Endothelial cell of umbilical vein (primary cell): ENCODE measurements around the gene MMP21. TPM values are rescaled to one million over a fixed set of nuclear protein-coding genes. Genes with fewer than 3 reads are reported as not detected.

Source experiments
- BruUV-seq: library from RNA; stranded (reverse); fragments of 400-500 nt; replicated peaks from 2 replicates; lab custom pipeline; 2021; lab: Mats Ljungman, UMichigan
- CTCF ChIA-PET: fragments of 300-600, 350-600 bp; sonication (Branson Sonifier 250); formaldehyde crosslinking; loops from one replicate; lab custom pipeline; 2021; ENCODE audit warnings: antibody characterized with exemption, inconsistent platforms; lab: Charles Lee
- POLR2A ChIA-PET: fragments of 300-600, 350-600 bp; sonication (Branson Sonifier 250); formaldehyde crosslinking; loops from one replicate; lab custom pipeline; 2021; ENCODE audit warnings: antibody characterized with exemption, inconsistent platforms; lab: Charles Lee
- DNase-seq: peaks from one replicate; pipeline ENCODE4 v3.0.0-alpha.2; 2011; ENCODE audit warnings: low read depth, low spot score
- FAIRE-seq: peaks from 2 replicates; lab custom pipeline; 2011; peaks lifted over from hg19 to GRCh38; lab: Jason Lieb, UNC
- H2AFZ ChIP-seq: 2 replicates; pipeline ENCODE4 v1.6.0; 2012; ENCODE audit warnings: low read depth, low read length, control low read depth, inconsistent platforms
- H3K27ac ChIP-seq: 2 replicates; pipeline ENCODE4 v1.5.1; 2011; ENCODE audit warnings: low read depth, mild to moderate bottlenecking, control low read depth, low read length, moderate library complexity; ENCODE audit not compliant: insufficient read depth
- H3K27me3 ChIP-seq, 2 experiments: 2 replicates each; pipeline versions ENCODE4 v1.6.0 to v1.6.1; 2011; ENCODE audit warnings: low read length in 2 of 2, mixed read lengths in 1 of 2; ENCODE audit not compliant: control insufficient read depth in 2 of 2, insufficient read depth in 2 of 2
- H3K36me3 ChIP-seq, 2 experiments: 2 replicates in 1 of 2; 3 replicates in 1 of 2; pipeline ENCODE4 v1.5.1; 2011; ENCODE audit warnings: low read length in 2 of 2, mild to moderate bottlenecking in 1 of 2, moderate library complexity in 1 of 2; ENCODE audit not compliant: control insufficient read depth in 2 of 2, insufficient read depth in 2 of 2; ENCODE audit errors: extremely low read depth in 1 of 2
- H3K4me1 ChIP-seq: 3 replicates; pipeline ENCODE4 v1.5.1; 2011; ENCODE audit warnings: mild to moderate bottlenecking, low read length; ENCODE audit not compliant: control insufficient read depth, insufficient read depth; ENCODE audit errors: extremely low read depth
- H3K4me2 ChIP-seq: 2 replicates; pipeline ENCODE4 v1.6.1; 2011; ENCODE audit warnings: low read length, control low read depth, mixed read lengths; ENCODE audit not compliant: insufficient read depth
- H3K4me3 ChIP-seq, 3 experiments: fragments of 200-600 bp in 1 of 3; sonication (generic), shearing (Covaris generic) in 1 of 3; replicated peaks in 1 of 3; 2 replicates each; pipeline ENCODE4 v1.5.1; 2011 to 2016; ENCODE audit warnings: control low read depth in 3 of 3, low read length in 3 of 3, mild to moderate bottlenecking in 2 of 3, inconsistent platforms in 1 of 3, low read depth in 1 of 3, moderate library complexity in 1 of 3; ENCODE audit not compliant: insufficient read depth in 1 of 3
- H3K79me2 ChIP-seq: 2 replicates; pipeline ENCODE4 v1.6.0; 2012; ENCODE audit warnings: low read length, inconsistent platforms; ENCODE audit not compliant: control insufficient read depth, insufficient read depth
- H3K9ac ChIP-seq: replicated peaks from 2 replicates; pipeline ENCODE3; 2011; ENCODE audit warnings: low read length, control low read depth; ENCODE audit not compliant: insufficient read depth; ENCODE audit errors: extremely low read depth
- H3K9me1 ChIP-seq: replicated peaks from 3 replicates; pipeline ENCODE4 v1.6.0; 2011; ENCODE audit warnings: mild to moderate bottlenecking, low read length; ENCODE audit not compliant: control insufficient read depth, insufficient read depth; ENCODE audit errors: extremely low read depth
- H3K9me3 ChIP-seq: replicated peaks from 2 replicates; pipeline ENCODE4 v1.5.1; 2012; ENCODE audit warnings: low read length, inconsistent platforms; ENCODE audit not compliant: control insufficient read depth, insufficient read depth
- H4K20me1 ChIP-seq: replicated peaks from 2 replicates; pipeline ENCODE3; 2011; ENCODE audit warnings: mild to moderate bottlenecking, low read length; ENCODE audit not compliant: control insufficient read depth, insufficient read depth; ENCODE audit errors: extremely low read depth
- EZH2 ChIP-seq: IDR thresholded peaks from 2 replicates; pipeline ENCODE4 v1.6.1; 2012; ENCODE audit warnings: borderline replicate concordance, low read depth, mild to moderate bottlenecking, moderate library complexity, low read length, inconsistent platforms; ENCODE audit not compliant: severe bottlenecking
- FOS ChIP-seq: IDR thresholded peaks from 2 replicates; pipeline ENCODE4 v1.6.1; 2011; ENCODE audit warnings: mild to moderate bottlenecking, low read length, moderate library complexity, borderline replicate concordance; ENCODE audit not compliant: insufficient read depth
- GATA2 ChIP-seq: IDR thresholded peaks from 2 replicates; pipeline ENCODE4 v1.7.0; 2011; ENCODE audit warnings: low read depth, mild to moderate bottlenecking, moderate library complexity, mixed read lengths, low read length; ENCODE audit not compliant: insufficient read length, insufficient read depth
- MAX ChIP-seq: IDR thresholded peaks from 2 replicates; pipeline ENCODE4 v1.6.1; 2011; ENCODE audit not compliant: insufficient read depth, insufficient read length
- POLR2A ChIP-seq: IDR thresholded peaks from 2 replicates; pipeline ENCODE4 v1.6.1; 2012; ENCODE audit warnings: low read depth, mild to moderate bottlenecking, control low read depth, low read length
- dilution Hi-C: fragments of 300-500 bp; cut with MboI; formaldehyde crosslinking; loops from one replicate; pipeline ENCODE4 v1.15.0; 2019; ENCODE audit warnings: low sequenced_read_pairs; ENCODE audit not compliant: extremely low pct_ligation_motif_present
- intact Hi-C: fragments of 100-400 bp; cut with micrococcal nuclease; formaldehyde crosslinking; loops from one replicate; pipeline ENCODE4 v1.10.0; 2022
- polyA plus RNA-seq, 4 experiments: library from polyadenylated mRNA; depleted of rRNA in 3 of 4; stranded (reverse) in 3 of 4; unstranded in 1 of 4; fragments of >200 nt; gene quantifications; 2 replicates each; pipeline versions ENCODE4 v1.2.1 to v1.2.3, GENCODE V29; 2011 to 2012; ENCODE audit warnings: missing spikeins in 1 of 4
- total RNA-seq: library from RNA; stranded (reverse); gene quantifications from 2 replicates; pipeline ENCODE4 v1.2.3, GENCODE V29; 2021

MMP21 gene
- total and polyA plus RNA-seq, 2 donors (not counting 3 experiments of a cell fraction or from before 2014, with no cell fraction given), result 0.06 TPM; not detected in 1

GRCh38 chr10:125742465-125742864 lies 33.2 kb downstream of the MMP21 start:
- DNase-seq, result peak; percentile 29

GRCh38 chr10:125739994-125740679 lies 35.5 kb downstream of the MMP21 start:
- no peaks in the 10 kb centered on the region for H3K9me1 ChIP-seq
- intact Hi-C loops, result loop anchor here (5.0 to 10.0 kb wide), 2 partner anchors 82 to 645 kb away; partner anchors contain the start of genes ADAM12, BCCIP and UROS
- no peaks in the 10 kb centered on the region for H3K79me2 ChIP-seq
- DNase-seq, result no peak
- H3K9ac ChIP-seq, result no peak overlapping the region
- no peak overlapping the region for H3K27ac ChIP-seq
- POLR2A ChIA-PET, result no interaction called here
- no peaks in the 10 kb centered on the region for H4K20me1 ChIP-seq
- no peak for FAIRE-seq
- H3K36me3 ChIP-seq, result peaks cover 29 to 39% of the 10 kb centered on the region in 2 experiments
- dilution Hi-C loops, result no loop called here
- CTCF ChIA-PET, result no interaction called here
- no peak overlapping the region for H2AFZ ChIP-seq
- H3K4me2 ChIP-seq, result no peak overlapping the region
- H3K4me3 ChIP-seq, result no peak overlapping the region
- H3K4me1 ChIP-seq, result no peaks in the 10 kb centered on the region
- TF ChIP-seq POLR2A (no peak), EZH2 (no peak), GATA2 (no peak), FOS (no peak), MAX (no peak)
- no peaks in the 10 kb centered on the region for H3K27me3 ChIP-seq
- no TSS peak for BruUV-seq
- H3K9me3 ChIP-seq, result no peaks in the 10 kb centered on the region

More at GRCh38 chr10:125742465-125742864, 33.2 kb downstream of the MMP21 start:
- Histone ChIP-seq H3K9me3 (no peaks in the 10 kb centered on the region), H2AFZ (no peak overlapping the region), H3K27ac (no peak overlapping the region), H3K4me2 (no peak overlapping the region), H3K9me1 (no peaks in the 10 kb centered on the region), H3K4me1 (no peaks in the 10 kb centered on the region), H3K79me2 (no peaks in the 10 kb centered on the region), H3K4me3 (no peak overlapping the region), H3K9ac (no peak overlapping the region), H3K36me3 (peaks cover 21 to 42% of the 10 kb centered on the region in 2 experiments), H3K27me3 (no peaks in the 10 kb centered on the region), H4K20me1 (no peaks in the 10 kb centered on the region)
- no TSS peak for BruUV-seq
- POLR2A ChIA-PET, result no interaction called here
- intact Hi-C loops (loop anchor here (5.0 to 10.0 kb wide), 2 partner anchors 80 to 642 kb away; partner anchors contain the start of genes ADAM12, BCCIP and UROS), dilution Hi-C loops (no loop called here)
- CTCF ChIA-PET, result no interaction called here
- no peak for TF ChIP-seq GATA2
- no peak for TF ChIP-seq FOS
- TF ChIP-seq MAX, result no peak
- no peak for TF ChIP-seq EZH2
- no peak for FAIRE-seq
